Coronary artery (tissue), 2 donors: ENCODE results near the gene LIPM.

Source experiments
- DNase-seq: peaks from one replicate; pipeline ENCODE4 v3.0.0-alpha.2; 2017; ENCODE audit warnings: low spot score
- H3K27ac ChIP-seq, 2 donors: fragments of 200-600 bp; sonication (generic); one replicate each; pipeline ENCODE4 v1.5.1; 2016 to 2019
- H3K4me3 ChIP-seq: fragments of 200-600 bp; sonication (generic); 2 replicates; pipeline ENCODE4 v1.5.1; 2016; ENCODE audit warnings: mild to moderate bottlenecking, moderate library complexity
- CTCF ChIP-seq: fragments of 200-600 bp; sonication (generic); IDR thresholded peaks from one replicate; pipeline ENCODE4 v1.5.1; 2019; ENCODE audit warnings: antibody characterized with exemption

Gene LIPM

GRCh38 chr10:88861036-88861435 lies 58.5 kb downstream of the LIPM start:
- Histone ChIP-seq H3K27ac (no peak overlapping the region), H3K4me3 (no peak overlapping the region)
- no peak for TF ChIP-seq CTCF
- DNase-seq = no peak

GRCh38 chr10:88865281-88865876 lies 62.8 kb downstream of the LIPM start:
- no peak for TF ChIP-seq CTCF
- no peak for DNase-seq
- Histone ChIP-seq H3K4me3 (no peak overlapping the region), H3K27ac (no peak overlapping the region)

GRCh38 chr10:88866454-88866853 lies 63.9 kb downstream of the LIPM start:
- DNase-seq = no peak
- H3K27ac ChIP-seq = no peak overlapping the region
- TF ChIP-seq CTCF = no peak
- no peak overlapping the region for H3K4me3 ChIP-seq

- DNase-seq = no peak
- Histone ChIP-seq H3K27ac (no peak overlapping the region), H3K4me3 (no peak overlapping the region)
- no peak for TF ChIP-seq CTCF
These were observed 67.6 kb downstream of the LIPM start for GRCh38 chr10:88870089-88870488.
